Ammon's horn (tissue), 1 donor: ENCODE measurements around the gene KLHL5.

Source experiments
- DNase-seq: peaks from one replicate; pipeline ENCODE4 v3.0.0-alpha.2; 2016; ENCODE audit warnings: low spot score

The KLHL5 gene

DNA sequence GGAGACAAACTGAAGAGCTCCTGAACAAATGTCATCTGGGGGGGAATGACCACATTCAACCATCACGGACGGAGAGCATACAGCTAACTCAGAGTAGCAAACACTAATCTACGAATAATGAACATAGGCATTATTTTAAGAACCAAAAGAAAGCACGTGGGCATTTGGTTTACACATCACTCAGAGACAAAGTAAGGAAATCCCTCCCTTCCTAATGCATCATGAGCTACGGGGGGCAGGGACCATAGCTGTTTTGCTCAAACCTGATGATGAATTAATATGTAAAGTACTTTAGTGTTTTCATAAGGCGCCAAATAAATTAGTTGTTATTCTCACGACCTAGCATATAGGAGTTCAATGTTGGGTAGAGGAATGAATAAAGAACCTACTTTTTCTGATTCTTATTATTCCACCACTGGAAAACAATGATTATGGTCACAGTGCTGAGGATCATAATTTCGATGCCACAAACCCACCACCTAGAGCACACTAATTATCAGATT lies 18.1 kb upstream of the KLHL5 start:
- DNase-seq: no peak

DNA sequence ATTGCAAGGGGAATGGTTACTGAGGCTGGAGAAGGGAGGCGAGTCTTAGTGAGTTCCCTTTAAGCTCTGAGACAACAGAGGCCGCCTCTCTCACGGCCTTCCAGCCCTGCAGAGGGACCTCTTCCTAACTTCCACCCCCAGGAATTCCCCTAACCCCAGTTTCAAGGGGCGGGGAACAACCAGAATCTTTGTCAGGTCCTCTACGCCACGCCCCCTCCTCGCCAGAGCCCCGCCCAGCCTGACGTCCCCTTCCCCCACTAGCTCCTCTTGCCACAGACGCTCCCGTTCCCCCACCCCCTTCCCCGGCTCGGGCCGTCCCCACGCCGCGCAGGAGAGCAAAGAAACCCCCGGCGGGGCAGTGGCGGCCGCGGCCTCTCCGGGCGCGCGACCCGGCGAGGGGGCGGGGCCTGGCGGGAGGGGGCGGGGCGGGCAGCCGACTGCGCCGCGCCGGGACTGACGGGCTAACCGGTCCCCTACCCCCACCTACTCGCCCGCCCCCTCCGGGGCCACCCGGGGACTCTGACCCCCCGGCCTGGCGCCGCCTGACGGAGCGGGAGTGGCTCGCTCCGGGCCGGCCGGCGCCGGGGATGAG lies 17.6 kb upstream of the KLHL5 start:
- DNase-seq: peak; percentile 94

DNA sequence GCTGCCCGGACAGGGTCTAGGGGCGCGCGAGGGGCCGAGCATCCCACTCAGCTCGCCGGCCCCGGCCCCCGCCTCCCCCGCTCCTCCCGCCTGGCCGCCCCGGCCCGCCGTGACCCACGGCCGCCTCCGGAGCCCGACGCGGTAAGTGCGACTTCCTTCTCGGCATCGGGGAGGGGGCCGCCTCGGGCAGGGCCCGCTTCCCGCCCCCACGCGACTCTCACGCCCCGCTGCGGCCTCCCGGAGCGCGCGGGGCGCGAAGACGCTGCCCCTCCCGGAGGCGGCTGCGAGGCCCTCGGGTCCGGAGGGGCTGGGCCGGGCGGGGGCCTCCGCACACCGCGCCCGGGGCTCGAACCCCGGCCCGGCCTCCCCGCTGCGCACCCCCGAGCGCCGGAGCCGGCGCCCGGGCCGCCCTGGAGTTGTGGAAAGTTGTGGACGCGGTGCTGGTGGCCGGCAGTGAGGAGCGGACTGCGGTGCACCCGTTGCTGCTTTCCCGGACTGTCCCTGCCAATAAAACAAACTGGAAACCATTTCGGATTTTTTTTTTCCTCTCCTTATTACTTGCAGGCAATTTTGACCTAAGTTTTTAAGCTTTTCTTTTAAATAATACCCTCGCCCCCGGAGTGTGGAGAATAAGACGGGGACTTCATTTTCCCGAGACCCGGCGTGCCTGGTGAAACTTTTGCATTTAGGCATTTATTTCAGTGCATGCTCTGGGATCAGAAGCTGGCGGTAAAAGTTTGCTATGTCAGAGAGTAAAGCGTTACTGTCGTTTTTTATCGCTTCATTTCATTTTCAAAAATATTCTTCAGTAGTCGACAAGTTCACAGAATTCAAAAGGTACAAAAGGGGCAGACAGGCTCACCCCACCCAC lies 16.8 kb upstream of the KLHL5 start:
- DNase-seq: no peak

DNA sequence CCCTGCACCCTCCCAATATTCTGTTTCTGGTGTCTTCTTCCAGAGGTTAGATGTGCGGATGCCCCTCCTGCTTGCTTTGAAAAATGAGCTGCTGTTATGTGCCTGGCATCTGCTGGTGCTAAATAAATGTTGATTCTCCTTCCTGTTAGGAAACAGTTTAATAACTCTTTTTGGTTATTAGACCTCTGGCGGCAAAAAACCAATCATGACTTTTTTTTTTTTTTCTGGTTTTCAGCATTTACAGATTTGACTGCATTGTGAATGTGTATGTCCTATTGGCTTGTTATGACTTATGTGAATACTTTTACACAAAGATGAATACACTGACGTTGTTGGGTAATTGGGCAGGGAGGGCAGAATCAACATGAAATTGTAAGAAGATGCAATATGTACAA lies 16.2 kb upstream of the KLHL5 start:
- DNase-seq: no peak

DNA sequence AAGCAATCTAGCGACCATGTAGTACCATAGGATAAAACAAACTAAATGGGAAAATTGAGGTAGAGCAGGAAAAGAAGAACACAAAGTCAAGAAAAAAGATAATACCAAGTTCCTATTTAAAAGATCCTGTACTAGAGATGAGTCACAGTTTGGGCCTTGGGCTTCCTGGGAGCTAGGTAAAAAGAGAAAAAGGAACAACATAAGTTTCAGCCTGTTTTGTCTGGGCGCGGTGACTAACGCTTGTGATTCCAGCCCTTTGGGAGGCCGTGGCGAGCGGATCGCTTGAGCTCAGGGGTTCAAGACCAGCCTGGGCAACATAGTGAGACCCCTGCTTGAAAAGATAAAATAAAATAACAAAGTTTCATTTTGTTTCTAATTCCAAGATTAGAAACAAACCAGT lies 15.8 kb upstream of the KLHL5 start:
- no peak for DNase-seq

DNA sequence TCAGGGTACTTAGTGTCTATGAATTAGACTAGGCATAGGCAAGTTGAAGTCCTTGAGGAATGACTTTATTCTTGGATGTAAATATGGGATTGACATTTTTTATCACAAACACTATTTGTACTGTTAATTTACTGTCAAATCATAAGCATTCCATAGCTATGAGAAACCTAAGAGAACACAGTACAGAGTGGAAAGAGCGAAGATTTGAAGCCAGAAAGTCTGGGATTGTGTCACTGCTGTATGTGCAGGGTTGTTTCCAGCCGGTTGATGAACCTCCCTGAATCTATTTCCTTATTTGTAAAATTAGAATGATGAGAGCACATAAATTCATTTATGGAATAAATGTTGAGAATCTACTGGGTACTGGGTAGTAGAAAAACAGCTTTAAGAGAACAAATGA lies 14.4 kb upstream of the KLHL5 start:
- no peak for DNase-seq

DNA sequence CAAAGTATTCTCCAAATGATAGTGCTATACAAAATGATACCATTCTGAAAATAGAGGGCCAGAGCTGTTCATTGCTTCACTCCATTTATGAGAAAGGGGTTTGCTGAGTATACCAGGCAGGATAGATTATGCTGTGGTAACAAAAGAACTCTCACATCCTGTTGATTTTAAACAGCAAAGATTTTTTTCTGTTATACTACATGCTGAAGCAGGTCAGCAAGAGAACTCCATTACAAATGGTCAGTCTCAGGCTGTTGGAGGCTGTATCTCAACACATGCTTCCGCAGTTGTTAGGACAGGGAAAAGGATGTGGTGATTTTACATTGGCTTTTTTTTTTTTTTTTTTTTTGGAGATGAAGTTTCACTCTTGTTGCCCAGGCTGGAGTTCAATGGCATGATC lies 13.7 kb upstream of the KLHL5 start:
- no peak for DNase-seq

DNA sequence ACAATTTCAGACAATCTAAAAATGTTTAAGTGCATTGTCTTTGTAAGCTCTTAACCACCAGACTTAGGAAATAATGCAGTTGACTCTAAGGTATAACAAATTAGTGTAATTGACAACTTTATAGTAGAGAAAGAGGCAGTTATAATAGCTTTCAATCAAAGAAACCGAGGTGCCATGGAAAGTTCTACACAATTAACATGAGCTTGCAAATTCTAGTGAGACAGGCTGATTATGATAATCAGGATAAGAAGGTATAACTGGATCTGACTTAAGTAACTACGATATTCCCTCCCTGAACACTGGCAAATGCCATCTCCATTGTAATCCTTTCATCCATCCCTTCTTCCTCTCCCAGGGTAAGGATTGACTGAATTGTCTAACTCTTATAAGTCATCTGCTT lies 11.4 kb upstream of the KLHL5 start:
- no peak for DNase-seq

DNA sequence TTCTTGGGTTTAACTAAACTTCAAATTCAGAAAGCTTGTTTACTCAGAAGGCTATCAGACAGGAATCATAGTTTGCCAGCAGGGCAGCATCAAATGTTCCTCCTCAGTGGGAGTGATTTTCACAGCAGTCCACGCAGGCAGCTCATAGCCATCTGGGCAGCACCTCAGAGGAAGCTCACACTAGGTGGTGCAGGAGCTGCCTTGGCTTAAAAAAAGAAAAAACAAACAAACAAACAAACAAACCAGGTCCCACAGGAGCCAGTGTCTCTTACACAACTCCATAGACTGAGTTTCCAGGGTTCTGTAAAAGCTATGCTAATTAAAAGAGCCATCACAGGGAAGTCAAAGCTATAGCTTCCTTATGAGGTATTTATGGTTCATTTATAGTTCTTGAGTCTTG lies 10.5 kb upstream of the KLHL5 start:
- DNase-seq: no peak

DNA sequence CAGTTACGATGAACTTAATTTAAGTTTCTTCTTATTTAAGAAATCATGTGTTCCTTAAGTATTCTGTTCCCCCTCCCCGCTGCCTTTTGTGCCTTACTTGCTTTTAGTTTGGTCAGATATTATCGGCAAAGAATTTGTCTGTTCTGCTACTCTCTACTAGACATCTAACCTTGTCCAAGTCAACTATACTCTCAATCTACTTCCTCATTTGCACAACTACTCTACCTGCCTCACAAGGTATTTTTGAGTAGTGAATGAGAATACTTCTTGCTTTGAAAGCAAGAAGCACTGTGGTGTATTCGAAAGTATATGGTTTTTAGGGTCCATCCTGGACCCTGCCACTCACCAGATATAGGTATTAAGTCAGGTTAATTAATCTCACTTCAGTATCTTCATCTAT lies 8.0 kb upstream of the KLHL5 start:
- no peak for DNase-seq

DNA sequence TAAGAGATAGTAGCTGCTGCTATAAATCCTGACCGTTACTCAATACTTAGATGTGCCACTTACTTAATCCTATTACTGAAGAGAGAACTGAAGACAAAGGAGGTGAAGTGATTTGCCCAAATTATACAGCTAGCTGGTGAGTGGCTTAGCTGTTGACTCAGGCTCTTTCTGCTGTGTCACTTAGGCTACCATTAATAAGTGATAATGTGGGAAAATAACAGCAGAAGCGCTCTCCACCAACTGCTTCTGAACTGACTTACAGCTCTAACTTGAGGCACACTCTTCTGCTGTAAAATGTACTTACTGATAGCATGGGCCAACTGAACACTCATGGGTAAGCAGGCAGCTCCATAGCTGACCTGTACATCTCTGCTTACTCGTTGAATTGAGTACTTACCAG lies 7.5 kb upstream of the KLHL5 start:
- no peak for DNase-seq

DNA sequence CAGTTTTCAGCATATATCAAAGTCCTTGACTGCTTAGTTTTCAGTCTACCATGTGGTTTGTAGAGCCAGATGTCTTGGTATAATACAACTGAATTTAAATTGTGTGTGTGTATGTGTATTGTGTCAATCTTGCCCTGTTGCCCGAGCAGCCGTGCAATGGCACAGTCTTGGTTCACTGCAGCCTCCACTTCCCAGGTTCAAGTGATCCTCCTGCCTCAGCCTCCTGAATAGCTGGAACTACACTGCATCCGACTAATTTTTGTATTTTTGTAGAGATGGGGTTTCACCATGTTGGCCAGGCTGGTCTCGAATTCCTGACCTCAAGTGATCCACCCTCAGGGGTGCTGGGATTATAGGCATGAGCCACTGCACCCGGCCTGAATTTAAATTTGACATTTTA lies 6.0 kb upstream of the KLHL5 start:
- no peak for DNase-seq

DNA sequence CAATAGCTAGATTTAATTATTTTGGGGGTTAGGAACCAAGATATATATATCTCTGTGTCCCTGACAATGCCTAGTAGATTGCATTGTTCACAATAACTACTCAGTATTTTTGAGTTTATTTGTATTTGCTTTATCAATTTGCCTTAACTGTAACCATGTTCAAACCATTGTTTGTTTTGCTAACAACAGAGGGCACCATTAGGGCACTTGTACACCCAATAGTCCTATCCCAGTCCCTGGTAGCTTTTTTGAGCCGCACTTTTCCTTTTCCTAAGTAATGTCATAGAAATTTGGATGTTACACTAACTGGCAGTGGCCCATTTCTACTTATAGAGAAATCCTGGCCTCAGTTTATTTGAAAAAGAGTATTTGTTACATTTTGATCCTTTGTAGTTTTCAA lies 575 bp upstream of the KLHL5 start:
- no peak for DNase-seq

DNA sequence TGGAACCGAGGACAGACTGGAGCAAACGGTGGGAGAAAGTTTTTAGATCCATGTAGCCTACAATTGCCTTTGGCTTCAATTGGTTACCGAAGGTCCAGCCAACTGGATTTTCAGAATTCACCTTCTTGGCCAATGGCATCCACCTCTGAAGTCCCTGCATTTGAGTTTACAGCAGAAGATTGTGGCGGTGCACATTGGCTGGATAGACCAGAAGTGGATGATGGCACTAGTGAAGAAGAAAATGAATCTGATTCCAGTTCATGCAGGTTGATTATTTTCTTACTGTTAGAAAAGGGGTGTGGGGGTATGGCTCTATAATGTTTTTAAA lies 702 bp downstream of the KLHL5 start:
- peak; percentile 38 for DNase-seq

DNA sequence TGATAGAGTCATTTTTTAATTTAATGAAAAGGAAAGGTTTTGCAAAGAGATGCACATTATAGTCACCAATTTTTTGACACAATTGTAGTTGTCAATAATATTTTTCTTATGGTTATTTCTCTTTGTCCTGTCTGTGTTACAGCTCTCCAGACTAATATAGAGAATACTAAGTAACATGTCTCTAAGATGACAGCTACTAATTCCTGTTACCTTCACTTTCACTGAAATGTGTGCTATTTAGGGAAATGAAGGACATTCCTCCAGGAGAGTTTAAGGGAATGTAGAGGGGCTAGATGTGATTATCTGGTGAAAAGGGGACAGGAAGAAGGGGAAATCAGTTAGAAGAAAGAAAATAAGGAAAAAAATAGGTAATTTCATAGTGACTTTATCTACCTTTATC lies 1.4 kb downstream of the KLHL5 start:
- no peak for DNase-seq

DNA sequence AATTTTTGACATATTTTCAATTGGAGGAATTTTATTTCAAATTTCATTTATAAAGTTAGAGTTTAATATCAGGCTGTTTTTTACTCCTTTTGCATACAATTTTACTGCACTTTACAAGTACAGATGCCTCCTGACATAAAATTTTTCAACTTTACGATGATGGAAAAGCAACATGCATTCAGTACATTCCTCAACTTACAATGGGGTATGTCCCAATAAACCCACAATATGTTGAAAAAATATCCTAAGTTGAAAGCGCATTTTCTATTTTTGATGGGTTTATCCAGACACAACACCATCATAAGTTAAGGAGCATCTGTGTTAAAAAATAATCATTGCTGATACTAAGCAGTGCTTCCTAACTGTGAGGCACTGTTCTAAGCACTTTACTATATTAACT lies 4.3 kb downstream of the KLHL5 start:
- DNase-seq: no peak

DNA sequence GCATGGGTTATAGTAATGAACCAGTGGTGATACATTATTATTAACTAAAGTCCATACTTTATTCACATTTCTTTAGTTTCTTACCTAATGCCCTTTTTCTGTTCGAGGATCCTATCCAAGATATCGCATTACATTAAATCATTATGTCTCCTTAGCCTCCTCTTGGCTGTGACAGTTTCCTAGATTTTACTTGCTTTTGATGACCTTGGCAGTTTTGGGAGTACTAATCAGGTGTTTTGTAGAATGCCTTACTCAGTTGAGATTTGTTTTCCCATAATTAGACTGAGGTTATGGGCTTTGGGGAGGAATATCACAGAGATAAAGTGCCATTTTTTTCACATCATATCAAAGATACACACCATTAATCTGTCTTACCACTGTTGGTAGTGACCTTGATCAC lies 5.0 kb downstream of the KLHL5 start:
- no peak for DNase-seq

DNA sequence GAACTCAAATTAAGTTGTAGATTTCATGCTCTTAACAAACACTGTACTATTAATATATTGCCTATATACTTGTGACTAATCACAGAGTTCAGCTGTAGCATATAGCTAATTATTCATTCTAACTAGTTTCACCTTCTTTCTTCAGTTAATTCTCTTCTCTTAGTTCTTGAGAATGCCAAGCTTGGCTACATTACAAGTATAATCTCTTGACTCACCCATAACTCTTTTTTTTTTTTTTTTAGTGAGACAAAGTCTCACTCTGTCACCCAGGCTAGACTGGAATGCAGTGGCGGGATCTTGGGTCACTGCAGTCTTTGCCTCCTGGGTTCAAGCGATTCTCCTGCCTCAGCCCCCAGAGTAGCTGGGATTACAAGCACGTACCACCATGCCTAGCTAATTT lies 5.4 kb downstream of the KLHL5 start:
- DNase-seq: no peak

DNA sequence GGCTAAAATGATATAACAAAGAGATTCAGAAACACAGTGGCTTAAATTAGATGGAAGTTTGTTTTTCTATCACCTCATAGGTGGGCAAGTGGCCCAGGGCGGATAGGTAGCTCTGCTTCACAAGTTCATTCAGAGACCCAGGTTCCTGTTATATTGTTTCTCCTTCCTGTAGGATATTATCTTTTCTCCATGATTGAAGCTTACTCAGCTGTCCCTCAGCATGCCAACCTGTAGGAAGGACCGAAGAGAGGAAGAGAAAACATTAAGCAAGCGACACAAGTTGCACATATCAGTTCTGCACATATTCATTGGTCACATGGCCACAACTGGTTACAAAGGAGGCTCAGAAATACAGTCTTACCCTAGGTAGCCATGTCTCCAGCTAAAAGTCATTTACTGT lies 6.9 kb downstream of the KLHL5 start:
- no peak for DNase-seq

DNA sequence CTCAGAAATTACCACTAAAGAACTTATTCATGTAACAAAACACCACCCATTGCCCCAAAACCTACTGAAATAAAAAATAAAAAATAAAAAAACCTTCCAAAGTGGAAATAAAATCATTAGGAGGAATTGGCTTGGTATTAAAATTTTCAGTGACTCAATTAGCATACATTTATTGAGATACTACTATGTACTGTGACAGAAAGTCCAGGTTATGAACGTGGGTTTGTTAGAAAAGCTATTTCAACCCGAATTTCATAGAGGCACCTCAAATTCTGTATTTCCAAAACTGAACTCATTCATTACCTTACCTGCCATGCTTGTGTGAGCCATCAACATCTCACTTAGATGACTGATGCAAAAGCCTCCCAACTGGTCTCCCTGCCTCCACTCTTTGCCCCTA lies 16.8 kb downstream of the KLHL5 start:
- no peak for DNase-seq

DNA sequence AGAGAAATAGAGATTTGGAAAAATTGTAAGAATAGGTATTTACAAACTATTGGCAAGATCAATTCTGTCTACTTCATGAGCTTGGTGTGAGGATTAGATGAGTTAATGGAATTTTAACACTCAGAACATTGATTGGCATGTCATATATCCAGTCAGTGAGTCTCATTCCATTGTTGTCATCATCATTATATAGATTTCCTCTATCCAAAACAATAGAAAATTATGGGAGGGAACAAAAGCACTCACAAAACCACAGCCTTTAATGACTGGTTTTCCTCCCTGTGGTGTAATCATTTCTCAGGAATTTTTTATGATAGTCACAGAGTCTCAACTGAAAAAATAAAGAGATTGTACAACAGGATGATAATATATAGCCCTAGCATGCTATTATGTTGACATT lies 21.1 kb downstream of the KLHL5 start:
- DNase-seq: no peak

DNA sequence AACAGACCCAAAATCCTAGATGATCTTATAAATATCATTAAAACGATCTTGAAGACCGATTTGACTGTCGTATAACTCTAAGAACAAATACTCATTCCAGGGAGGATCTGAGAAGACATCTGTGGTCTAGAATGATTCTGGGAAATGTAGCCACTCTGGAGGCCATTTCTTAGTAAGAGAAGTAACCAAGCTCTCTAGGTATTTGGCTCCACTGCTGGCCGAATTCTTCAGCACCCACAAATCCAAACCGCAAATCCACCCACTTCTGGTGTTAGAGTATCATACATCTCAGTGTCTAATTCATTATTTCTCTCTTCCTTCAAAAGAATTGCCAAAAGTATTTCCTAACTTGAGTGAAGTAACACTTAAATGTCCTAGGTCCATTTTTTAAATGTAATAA lies 23.9 kb downstream of the KLHL5 start:
- no peak for DNase-seq

DNA sequence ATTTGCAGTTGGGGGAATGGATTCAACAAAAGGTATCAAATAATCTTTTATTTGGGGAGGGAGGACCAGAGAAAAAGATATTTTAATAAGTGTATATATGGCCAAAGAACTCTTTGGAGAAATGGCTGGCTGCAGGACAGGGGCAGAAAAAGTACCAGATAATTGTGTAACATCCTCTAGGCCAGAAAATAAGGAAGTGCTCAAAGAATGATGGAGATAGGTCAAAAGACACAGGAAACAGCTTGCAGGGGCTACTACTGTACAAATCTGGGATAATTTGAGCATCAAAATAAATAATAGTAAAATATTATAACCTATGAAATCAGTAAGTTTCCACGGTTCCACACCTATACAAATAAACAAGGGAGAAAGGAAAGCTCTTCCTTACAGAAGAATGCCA lies 34.8 kb downstream of the KLHL5 start:
- DNase-seq: no peak

DNA sequence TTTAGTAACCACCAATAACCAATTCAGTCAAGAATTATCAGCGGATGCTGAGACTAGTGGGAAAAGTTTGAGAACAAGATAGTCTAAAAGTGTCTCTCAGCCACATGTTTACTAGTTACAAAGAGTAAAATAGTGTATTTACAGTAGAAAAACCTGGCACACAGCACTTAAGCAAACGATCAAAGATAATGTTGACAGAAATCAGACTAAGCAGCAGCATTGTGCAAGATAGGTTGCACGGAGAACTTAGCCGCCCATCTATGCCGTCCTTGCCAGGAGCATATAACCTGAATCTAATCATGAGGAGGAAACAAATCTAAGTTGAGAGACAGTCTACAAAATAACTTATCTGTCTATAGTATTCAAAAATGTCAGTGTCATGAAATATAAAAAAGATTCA lies 35.3 kb downstream of the KLHL5 start:
- no peak for DNase-seq
